Measurements from ENCODE around the gene UNC13C.

DNA sequence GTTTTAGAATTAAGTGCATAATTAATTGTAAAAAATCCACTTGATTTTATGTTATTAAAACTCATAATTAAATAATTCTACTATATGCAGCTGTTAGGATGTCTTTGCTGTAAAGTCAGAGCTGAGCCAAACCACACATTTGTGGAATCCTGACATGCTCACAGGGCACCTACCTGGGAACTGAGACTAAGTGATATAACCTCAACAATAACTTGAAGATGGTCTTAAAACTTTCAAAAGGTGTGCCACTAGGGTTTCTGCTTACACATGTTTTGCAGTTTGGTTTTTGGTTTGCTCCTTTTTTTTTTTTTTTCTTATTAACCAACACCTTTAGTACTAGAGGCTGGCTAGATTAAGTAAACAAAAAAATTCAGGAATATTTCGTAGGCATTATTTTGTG, 549.8 kb downstream of the UNC13C start:
- TF ChIP-seq, protein P1, sequence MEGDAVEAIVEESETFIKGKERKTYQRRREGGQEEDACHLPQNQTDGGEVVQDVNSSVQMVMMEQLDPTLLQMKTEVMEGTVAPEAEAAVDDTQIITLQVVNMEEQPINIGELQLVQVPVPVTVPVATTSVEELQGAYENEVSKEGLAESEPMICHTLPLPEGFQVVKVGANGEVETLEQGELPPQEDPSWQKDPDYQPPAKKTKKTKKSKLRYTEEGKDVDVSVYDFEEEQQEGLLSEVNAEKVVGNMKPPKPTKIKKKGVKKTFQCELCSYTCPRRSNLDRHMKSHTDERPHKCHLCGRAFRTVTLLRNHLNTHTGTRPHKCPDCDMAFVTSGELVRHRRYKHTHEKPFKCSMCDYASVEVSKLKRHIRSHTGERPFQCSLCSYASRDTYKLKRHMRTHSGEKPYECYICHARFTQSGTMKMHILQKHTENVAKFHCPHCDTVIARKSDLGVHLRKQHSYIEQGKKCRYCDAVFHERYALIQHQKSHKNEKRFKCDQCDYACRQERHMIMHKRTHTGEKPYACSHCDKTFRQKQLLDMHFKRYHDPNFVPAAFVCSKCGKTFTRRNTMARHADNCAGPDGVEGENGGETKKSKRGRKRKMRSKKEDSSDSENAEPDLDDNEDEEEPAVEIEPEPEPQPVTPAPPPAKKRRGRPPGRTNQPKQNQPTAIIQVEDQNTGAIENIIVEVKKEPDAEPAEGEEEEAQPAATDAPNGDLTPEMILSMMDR (IDR thresholded peaks at IDR 0.05; ENCODE audit: low read depth, low read length, poor library complexity, severe bottlenecking), result no peak
- no peak for TF ChIP-seq EZH2phosphoT487 (IDR thresholded peaks at IDR 0.05; ENCODE audit: borderline replicate concordance, low read length)
